HEK293T (cell line): ENCODE results near the gene CLIP1.

Experiments
- CTCF ChIA-PET: fragments of 350-600 bp; formaldehyde crosslinking; extraction: SDS; loops from one replicate; lab custom pipeline; 2021; ENCODE audit warnings: antibody characterized with exemption, inconsistent platforms; lab: Yijun Ruan, JAX
- POLR2A ChIA-PET: fragments of 350-600 bp; formaldehyde crosslinking; extraction: SDS; loops from one replicate; lab custom pipeline; 2020; ENCODE audit warnings: antibody characterized with exemption, inconsistent platforms; lab: Yijun Ruan, JAX
- DNase-seq: peaks from one replicate; pipeline ENCODE4 v3.0.0; 2012; ENCODE audit warnings: mixed read lengths; ENCODE audit errors: extremely low spot score
- ARNT ChIP-seq: fragments of 450-650 bp; IDR thresholded peaks from 2 replicates; pipeline ENCODE4 v1.6.1; 2017; ENCODE audit warnings: mild to moderate bottlenecking
- BHLHE40 ChIP-seq: fragments of 450-650 bp; IDR thresholded peaks from 2 replicates; pipeline ENCODE4 v1.6.1; 2016; ENCODE audit warnings: mild to moderate bottlenecking, moderate library complexity, borderline replicate concordance
- CTBP1 ChIP-seq: fragments of 450-650 bp; IDR thresholded peaks from 2 replicates; pipeline ENCODE4 v1.6.1; 2016; ENCODE audit warnings: borderline replicate concordance
- ELF4 ChIP-seq: fragments of 450-650 bp; IDR thresholded peaks from 2 replicates; pipeline ENCODE4 v1.6.1; 2017; ENCODE audit warnings: antibody characterized with exemption
- FOXA1 ChIP-seq: fragments of 450-650 bp; IDR thresholded peaks from 2 replicates; pipeline ENCODE4 v1.6.1; 2016; ENCODE audit warnings: mild to moderate bottlenecking
- FOXK2 ChIP-seq: fragments of 450-650 bp; IDR thresholded peaks from 2 replicates; pipeline ENCODE4 v1.6.1; 2016; ENCODE audit warnings: mild to moderate bottlenecking
- FOXM1 ChIP-seq: fragments of 450-650 bp; IDR thresholded peaks from 2 replicates; pipeline ENCODE4 v1.6.1; 2017; ENCODE audit warnings: mild to moderate bottlenecking, borderline replicate concordance
- HDGF ChIP-seq: fragments of 450-650 bp; IDR thresholded peaks from 2 replicates; pipeline ENCODE4 v1.6.1; 2017; ENCODE audit warnings: antibody characterized with exemption, borderline replicate concordance
- L3MBTL2 ChIP-seq: fragments of 450-650 bp; conservative IDR thresholded peaks from 2 replicates; pipeline ENCODE4 v1.6.1; 2016; ENCODE audit warnings: mild to moderate bottlenecking
- LEF1 ChIP-seq: fragments of 450-650 bp; IDR thresholded peaks from 2 replicates; pipeline ENCODE4 v1.6.1; 2017; ENCODE audit warnings: mild to moderate bottlenecking, borderline replicate concordance
- NFRKB ChIP-seq: fragments of 450-650 bp; IDR thresholded peaks from 2 replicates; pipeline ENCODE4 v1.6.1; 2016; ENCODE audit warnings: mild to moderate bottlenecking, moderate library complexity
- PKNOX1 ChIP-seq: fragments of 450-650 bp; IDR thresholded peaks from 2 replicates; pipeline ENCODE4 v1.6.1; 2016
- SP1 ChIP-seq: fragments of 450-650 bp; IDR thresholded peaks from 2 replicates; pipeline ENCODE4 v1.6.1; 2017
- SUZ12 ChIP-seq: fragments of 450-650 bp; IDR thresholded peaks from 2 replicates; pipeline ENCODE4 v1.6.1; 2016; ENCODE audit warnings: mild to moderate bottlenecking
- TARDBP ChIP-seq: fragments of 450-650 bp; IDR thresholded peaks from 2 replicates; pipeline ENCODE4 v1.6.1; 2016
- ZNF384 ChIP-seq: fragments of 450-650 bp; IDR thresholded peaks from 2 replicates; pipeline ENCODE4 v1.6.1; 2016

CLIP1 gene

GRCh38 chr12:122235741-122236140, 186.7 kb downstream of the CLIP1 start:
- DNase-seq = no peak
- TF ChIP-seq L3MBTL2 (no peak), ELF4 (no peak), SP1 (no peak), BHLHE40 (no peak), FOXA1 (no peak), HDGF (no peak), ZNF384 (no peak), PKNOX1 (no peak), FOXM1 (no peak), TARDBP (no peak), FOXK2 (no peak), NFRKB (no peak), LEF1 (no peak), ARNT (no peak), CTBP1 (no peak), SUZ12 (no peak)
- CTCF ChIA-PET = no interaction called here
- POLR2A ChIA-PET = interaction anchor here (1.0 kb wide), 1 partner anchor 10 kb away, joined by 3 read pairs; the partner anchor contains the start of gene DIABLO

GRCh38 chr12:122232691-122233090, 189.8 kb downstream of the CLIP1 start:
- ChIA-PET CTCF (no interaction called here), POLR2A (no interaction called here)
- TF ChIP-seq ZNF384 (no peak), FOXK2 (no peak), FOXM1 (no peak), ARNT (no peak), NFRKB (no peak), BHLHE40 (no peak), SUZ12 (no peak), L3MBTL2 (no peak), SP1 (no peak), TARDBP (no peak), PKNOX1 (no peak), LEF1 (no peak), ELF4 (no peak), CTBP1 (no peak)
- DNase-seq = no peak

- CTCF ChIA-PET = no interaction called here
- DNase-seq = no peak
- no peak for TF ChIP-seq FOXA1
- no peak for TF ChIP-seq SUZ12
- TF ChIP-seq HDGF = no peak
- TF ChIP-seq PKNOX1 = no peak
- no peak for TF ChIP-seq BHLHE40
- no peak for TF ChIP-seq ZNF384
- no peak for TF ChIP-seq LEF1
- no peak for TF ChIP-seq CTBP1
- no peak for TF ChIP-seq FOXK2
- no peak for TF ChIP-seq SP1
- no peak for TF ChIP-seq NFRKB
- no peak for TF ChIP-seq ELF4
- TF ChIP-seq ARNT = no peak
- TF ChIP-seq TARDBP = no peak
- TF ChIP-seq L3MBTL2 = no peak
- no peak for TF ChIP-seq FOXM1
- POLR2A ChIA-PET = no interaction called here
These were observed 191.7 kb downstream of the CLIP1 start for GRCh38 chr12:122230798-122231197.

GRCh38 chr12:122228092-122228491, 194.4 kb downstream of the CLIP1 start:
- ChIA-PET CTCF (no interaction called here), POLR2A (no interaction called here)
- no peak for DNase-seq
- no peak for TF ChIP-seq ELF4
- no peak for TF ChIP-seq BHLHE40

- CTCF ChIA-PET = no interaction called here
- TF ChIP-seq L3MBTL2 (no peak), ELF4 (no peak), TARDBP (no peak), LEF1 (no peak), ZNF384 (no peak), ARNT (no peak), CTBP1 (no peak), SUZ12 (no peak), SP1 (no peak), FOXK2 (no peak), PKNOX1 (no peak), BHLHE40 (no peak), NFRKB (no peak), HDGF (no peak), FOXA1 (no peak)
- POLR2A ChIA-PET = no interaction called here
- no peak for DNase-seq
These were observed 195.1 kb downstream of the CLIP1 start for GRCh38 chr12:122227341-122227740.
